GM10248 (cell line): ENCODE results near the gene CNTNAP1.

Experiments used
- CTCF ChIA-PET: fragments of 300-600 bp; sonication (Branson Sonifier 250); formaldehyde crosslinking; extraction: SDS; loops from one replicate; lab custom pipeline; 2021; ENCODE audit warnings: antibody characterized with exemption; lab: Yijun Ruan, JAX
- POLR2A ChIA-PET: fragments of 350-650 bp; sonication (Branson Sonifier 250); formaldehyde crosslinking; extraction: SDS; loops from one replicate; lab custom pipeline; 2020; ENCODE audit warnings: antibody characterized with exemption; lab: Yijun Ruan, JAX
- DNase-seq: peaks from one replicate; pipeline ENCODE4 v3.0.0; 2012; ENCODE audit errors: extremely low spot score
- CTCF ChIP-seq: IDR thresholded peaks from 2 replicates; pipeline ENCODE4 v1.5.1; 2012; ENCODE audit warnings: mild to moderate bottlenecking, low read depth; ENCODE audit errors: extremely low read depth, missing control alignments, control extremely low read depth

CNTNAP1 gene

GRCh38 chr17:42678951-42679491 is 3.3 kb upstream of the CNTNAP1 start:
- ChIA-PET POLR2A (interaction anchor here (0.9 to 1.7 kb wide), 2 partner anchors 70 to 101 kb away, joined by 3 to 5 read pairs; partner anchors contain the start of genes RETREG3 and TUBG1), CTCF (interaction anchor here (0.7 to 6.5 kb wide), 23 partner anchors 10 to 805 kb away, joined by 3 to 97 read pairs (median 4); partner anchors contain the start of genes DHX8, PSMC3IP, RETREG3 and TUBG1)
- TF ChIP-seq CTCF = peak; percentile 28
- peak; percentile 51 for DNase-seq

GRCh38 chr17:42679492-42680330 is 2.6 kb upstream of the CNTNAP1 start:
- CTCF ChIA-PET = interaction anchor here (0.7 to 6.5 kb wide), 36 partner anchors 8 to 804 kb away, joined by 3 to 97 read pairs (median 4); partner anchors contain the start of genes BECN1, DHX8, PSMC3IP and RETREG3
- DNase-seq = peak; percentile 81
- peak; percentile 97 for TF ChIP-seq CTCF
- POLR2A ChIA-PET = interaction anchor here (0.9 to 1.7 kb wide), 2 partner anchors 70 to 101 kb away, joined by 3 to 5 read pairs; partner anchors contain the start of genes RETREG3 and TUBG1

DNA sequence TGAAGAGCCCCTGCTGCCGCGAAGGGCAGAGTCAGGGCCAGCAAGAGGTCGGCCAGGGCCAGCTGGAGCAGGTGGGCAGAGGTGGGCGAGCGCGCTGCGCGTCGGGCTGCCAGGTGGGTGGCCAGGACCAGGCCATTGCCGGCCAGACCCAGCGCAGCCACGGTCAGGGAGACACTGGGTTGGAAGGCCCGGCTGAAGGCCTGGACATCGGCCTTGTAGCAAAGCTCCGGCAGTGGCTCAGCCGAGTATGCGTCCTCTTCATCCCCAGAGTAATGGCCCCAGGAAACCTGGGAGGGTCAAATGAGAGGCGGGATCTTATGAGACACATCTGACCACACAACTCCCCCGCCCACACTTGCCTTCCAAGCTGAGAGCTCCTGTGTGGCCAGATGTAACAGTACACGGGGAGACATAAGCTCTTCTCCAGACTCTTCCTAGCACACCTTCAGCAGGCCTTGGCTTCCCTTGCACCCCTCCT is 2.0 kb upstream of the CNTNAP1 start:
- POLR2A ChIA-PET = interaction anchor here (1.7 kb wide), 1 partner anchor 102 kb away, joined by 5 read pairs; no protein-coding TSS in a partner anchor

DNA sequence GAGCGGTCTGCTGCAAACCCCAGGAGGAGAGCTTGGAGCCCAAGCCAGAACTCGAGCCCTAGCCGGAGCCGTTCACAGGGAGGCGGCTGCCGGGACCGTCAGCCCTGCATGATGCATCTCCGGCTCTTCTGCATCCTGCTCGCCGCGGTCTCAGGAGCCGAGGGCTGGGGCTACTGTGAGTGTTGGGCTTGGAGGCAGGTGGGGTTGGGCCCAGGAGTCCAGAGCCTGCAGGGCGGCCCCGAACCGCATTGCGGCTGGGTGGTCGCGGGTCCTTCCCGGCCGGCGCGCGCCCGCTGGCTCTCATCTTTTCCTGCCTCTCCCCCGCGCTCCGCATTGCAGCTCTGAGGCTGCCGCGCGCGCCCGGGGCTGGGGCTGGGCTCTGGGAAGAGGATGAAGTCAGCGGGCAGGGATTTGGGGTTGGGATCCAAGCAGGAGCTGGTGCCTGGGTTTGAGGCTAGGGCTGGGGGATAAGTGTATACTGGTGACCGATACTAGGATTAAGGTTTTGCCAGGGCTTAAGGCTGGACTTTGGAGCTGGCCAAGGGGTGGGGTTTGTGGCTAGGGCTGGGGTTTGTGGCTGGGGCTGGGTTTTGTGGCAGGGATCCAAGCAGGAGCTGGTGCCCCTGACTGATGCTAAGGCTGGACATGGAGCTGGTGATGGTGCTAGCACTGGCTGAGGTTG is 532 bp downstream of the CNTNAP1 start:
- ChIA-PET CTCF (interaction anchor here (0.7 to 2.0 kb wide), 10 partner anchors 9 to 461 kb away, joined by 3 to 10 read pairs (median 4); no protein-coding TSS in a partner anchor), POLR2A (interaction anchor here (0.6 to 0.9 kb wide), 3 partner anchors 91 to 632 kb away, joined by 3 to 4 read pairs (median 3); partner anchors contain the start of gene VPS25)
- peak; percentile 48 for DNase-seq
- no peak for TF ChIP-seq CTCF

More for the DNA sequence above, 2.0 kb upstream of the CNTNAP1 start:
- no peak for DNase-seq
- CTCF ChIA-PET = interaction anchor here (0.8 to 6.5 kb wide), 33 partner anchors 8 to 144 kb away, joined by 3 to 97 read pairs (median 4); partner anchors contain the start of genes BECN1, PSMC3IP, RAMP2 and RETREG3
- no peak for TF ChIP-seq CTCF

DNA sequence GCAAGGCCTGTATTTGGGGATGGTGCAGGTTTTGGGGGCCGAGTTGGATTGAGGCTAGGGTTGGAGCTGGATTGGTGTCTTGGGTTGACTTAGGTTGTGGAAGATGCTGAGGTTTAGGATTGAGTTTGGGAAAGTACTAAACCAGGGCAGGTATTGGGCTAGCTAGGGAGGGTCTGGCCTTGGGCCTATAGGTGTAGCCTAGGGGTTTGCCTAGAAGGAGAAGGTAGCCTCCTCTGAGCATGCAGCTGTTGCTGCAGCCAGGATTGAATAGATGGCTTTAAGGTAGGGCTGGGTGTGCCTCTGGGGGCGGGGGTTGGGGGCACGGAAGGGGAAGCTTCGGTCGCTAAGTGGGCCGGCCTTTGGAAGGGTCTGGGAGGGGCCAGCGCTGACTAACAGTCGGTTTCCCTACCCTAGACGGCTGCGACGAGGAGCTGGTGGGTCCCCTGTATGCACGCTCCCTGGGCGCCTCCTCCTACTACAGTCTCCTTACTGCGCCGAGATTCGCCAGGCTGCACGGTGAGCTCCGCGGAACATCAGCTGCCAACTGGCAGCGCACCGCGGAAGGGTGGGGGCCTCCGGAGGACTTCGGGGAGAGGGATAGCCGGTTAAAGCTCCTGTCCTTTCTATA is 1.2 kb downstream of the CNTNAP1 start:
- TF ChIP-seq CTCF = no peak
- peak; percentile 65 for DNase-seq
- ChIA-PET CTCF (interaction anchor here (0.7 to 2.0 kb wide), 16 partner anchors 9 to 462 kb away, joined by 3 to 10 read pairs (median 4); no protein-coding TSS in a partner anchor), POLR2A (interaction anchor here (0.6 to 0.9 kb wide), 4 partner anchors 66 to 632 kb away, joined by 3 to 5 read pairs (median 4); partner anchors contain the start of gene VPS25)
